HepG2 (cell line): ENCODE results near the gene ZBP1. TPM values are rescaled to one million over a fixed set of nuclear protein-coding genes. Genes with fewer than 3 reads are reported as not detected.
A peak's percentile ranks its signal among the peaks of the same experiment; 100 is the strongest.

Experiments used
- ADNP ChIP-seq: sonication (generic); formaldehyde crosslinking; IDR thresholded peaks from 2 replicates; pipeline ENCODE4 v1.4.0; 2020; ENCODE audit warnings: missing genetic modification reagents
- BORCS8-MEF2B ChIP-seq: sonication (generic); formaldehyde crosslinking; IDR thresholded peaks from 2 replicates; pipeline ENCODE4 v1.8.0; 2022; ENCODE audit warnings: mild to moderate bottlenecking, missing genetic modification reagents
- CREB1 ChIP-seq, 2 experiments: fragments of 450-650 bp in 1 of 2; IDR thresholded peaks; 2 replicates each; pipeline ENCODE4 v1.6.1; 2016 to 2017; ENCODE audit warnings: control low read depth in 1 of 2, mild to moderate bottlenecking in 1 of 2, missing compliant biosample characterization in 1 of 2, missing genetic modification characterization in 1 of 2
- CSRNP1 ChIP-seq: sonication (generic); formaldehyde crosslinking; IDR thresholded peaks from 2 replicates; pipeline ENCODE4 v1.8.1; 2023; ENCODE audit warnings: mild to moderate bottlenecking, missing genetic modification reagents
- HCFC1 ChIP-seq: fragments of 150-350 bp; IDR thresholded peaks from 2 replicates; pipeline ENCODE4 v1.6.1; 2014; ENCODE audit warnings: low read depth, low read length
- IKZF4 ChIP-seq: sonication (generic); formaldehyde crosslinking; IDR thresholded peaks from 2 replicates; pipeline ENCODE4 v1.5.1; 2020; ENCODE audit warnings: borderline replicate concordance, mild to moderate bottlenecking, low read depth, missing genetic modification reagents; ENCODE audit errors: not compliant biosample characterization
- JUN ChIP-seq: sonication (generic); formaldehyde crosslinking; IDR thresholded peaks from 2 replicates; pipeline ENCODE4 v1.4.0; 2020; ENCODE audit warnings: mild to moderate bottlenecking, missing genetic modification reagents
- KAT2B ChIP-seq: fragments of 150-350 bp; IDR thresholded peaks from 2 replicates; pipeline ENCODE4 v1.6.1; 2014; ENCODE audit warnings: low read depth, low read length, borderline replicate concordance
- KAT8 ChIP-seq: IDR thresholded peaks from 2 replicates; pipeline ENCODE4 v1.6.1; 2016; ENCODE audit warnings: missing genetic modification reagents, missing compliant biosample characterization
- KDM6A ChIP-seq: IDR thresholded peaks from 2 replicates; pipeline ENCODE4 v1.6.1; 2016; ENCODE audit warnings: low read depth
- MBNL3 ChIP-seq: fragments of 250-450 bp; sonication (Bioruptor Pico); conservative IDR thresholded peaks from 2 replicates; pipeline ENCODE4 v1.8.0; 2022; ENCODE audit warnings: mild to moderate bottlenecking, inconsistent platforms
- NFIB ChIP-seq: sonication (generic); formaldehyde crosslinking; IDR thresholded peaks from 2 replicates; pipeline ENCODE4 v1.9.0; 2021; ENCODE audit warnings: missing genetic modification reagents, mild to moderate bottlenecking, borderline replicate concordance
- NPAS2 ChIP-seq: sonication (generic); formaldehyde crosslinking; IDR thresholded peaks from 2 replicates; pipeline ENCODE4 v1.8.0; 2022; ENCODE audit warnings: mild to moderate bottlenecking, missing genetic modification reagents, borderline replicate concordance
- NR2F2 ChIP-seq: IDR thresholded peaks from 2 replicates; pipeline ENCODE4 v1.6.1; 2012; ENCODE audit warnings: low read depth, inconsistent platforms, borderline replicate concordance
- PHF5A ChIP-seq: IDR thresholded peaks from one replicate; pipeline ENCODE4 v1.6.1; 2018; ENCODE audit warnings: low read depth, missing genetic modification reagents; ENCODE audit not compliant: unreplicated experiment
- SAFB2 ChIP-seq: sonication (generic); formaldehyde crosslinking; IDR thresholded peaks from 2 replicates; pipeline ENCODE4 v1.5.1; 2020; ENCODE audit warnings: missing genetic modification reagents, low read depth, mild to moderate bottlenecking, borderline replicate concordance
- STAG1 ChIP-seq: sonication (generic); formaldehyde crosslinking; IDR thresholded peaks from 2 replicates; pipeline ENCODE4 v1.4.0; 2020; ENCODE audit warnings: missing genetic modification reagents
- YEATS2 ChIP-seq: sonication (generic); formaldehyde crosslinking; IDR thresholded peaks from 2 replicates; pipeline ENCODE4 v1.4.0; 2020; ENCODE audit warnings: missing genetic modification reagents, borderline replicate concordance
- ZFP62 ChIP-seq: sonication (generic); formaldehyde crosslinking; IDR thresholded peaks from 2 replicates; pipeline ENCODE4 v1.4.0; 2020; ENCODE audit warnings: missing genetic modification reagents
- ZFP82 ChIP-seq: sonication (generic); formaldehyde crosslinking; IDR thresholded peaks from 2 replicates; pipeline ENCODE4 v1.5.1; 2020; ENCODE audit warnings: mild to moderate bottlenecking, missing genetic modification reagents, borderline replicate concordance
- ZFX ChIP-seq: sonication (generic); formaldehyde crosslinking; IDR thresholded peaks from 2 replicates; pipeline ENCODE4 v1.4.0; 2020; ENCODE audit warnings: mild to moderate bottlenecking, low read depth, missing genetic modification reagents, moderate library complexity
- ZNF138 ChIP-seq: sonication (generic); formaldehyde crosslinking; IDR thresholded peaks from 2 replicates; pipeline ENCODE4 v1.5.0; 2020; ENCODE audit warnings: mild to moderate bottlenecking, low read depth, missing genetic modification reagents
- ZNF235 ChIP-seq: sonication (generic); formaldehyde crosslinking; IDR thresholded peaks from 2 replicates; pipeline ENCODE4 v1.8.1; 2023; ENCODE audit warnings: mild to moderate bottlenecking, missing genetic modification reagents, borderline replicate concordance
- ZNF33A ChIP-seq: sonication (generic); formaldehyde crosslinking; IDR thresholded peaks from 2 replicates; pipeline ENCODE4 v1.5.1; 2020; ENCODE audit warnings: missing genetic modification reagents, mild to moderate bottlenecking, moderate library complexity, borderline replicate concordance
- ZNF710 ChIP-seq: sonication (generic); formaldehyde crosslinking; IDR thresholded peaks from 2 replicates; pipeline ENCODE4 v1.5.0; 2020; ENCODE audit warnings: mild to moderate bottlenecking, missing genetic modification reagents, borderline replicate concordance
- ZNF879 ChIP-seq: sonication (generic); formaldehyde crosslinking; IDR thresholded peaks from 2 replicates; pipeline ENCODE4 v1.8.1; 2023; ENCODE audit warnings: missing genetic modification reagents
- polyA plus RNA-seq, 8 experiments: library from polyadenylated mRNA; depleted of rRNA in 3 of 8; stranded (reverse) in 7 of 8; unstranded in 1 of 8; fragments of >200 nt; fragmentation: Illumina TruSeq in 4 of 8; extraction: Trizol in 4 of 8; gene quantifications; 2 replicates each; pipeline versions ENCODE4 v1.2.1 to v1.2.3, GENCODE V29; 2011 to 2016; ENCODE audit warnings: low read depth in 4 of 8, missing spikeins in 1 of 8, mixed read lengths in 1 of 8; ENCODE audit not compliant: insufficient read depth in 1 of 8
- total RNA-seq, 5 experiments: library from RNA; depleted of rRNA; stranded (reverse); fragments of >200 nt; fragmentation: Illumina TruSeq; extraction: Trizol; gene quantifications; 2 replicates each; pipeline ENCODE4 v1.2.3, GENCODE V29; 2016; ENCODE audit warnings: low read depth in 1 of 5

The ZBP1 gene
- total and polyA plus RNA-seq, 2 of the 13 experiments (the other 11 are each of a cell fraction or from before 2014, with no cell fraction given): not detected

GRCh38 chr20:57592263-57593092 is 27.7 kb downstream of the ZBP1 start (continued):
- no peak for TF ChIP-seq YEATS2 (CRISPR knock-in tag)
- 0 out of 2 replicates have a peak, but pooled peaks have one; percentile 10 for TF ChIP-seq ZNF33A
- TF ChIP-seq ZFP82 (CRISPR knock-in tag): no peak; the same call in 1 of the 2 replicates
- no peak for TF ChIP-seq NPAS2 (CRISPR knock-in tag)
- TF ChIP-seq MBNL3: no peak
- TF ChIP-seq NR2F2: no peak
- no peak; the same call in 1 of the 2 replicates for TF ChIP-seq STAG1 (CRISPR knock-in tag)
- no peak for TF ChIP-seq ZFP62
- TF ChIP-seq CREB1 (IDR thresholded peaks at IDR 0.05): no peak
- TF ChIP-seq CREB1 (CRISPR knock-in tag; IDR thresholded peaks at IDR 0.05): no peak
- no peak; the same call in 1 of the 2 replicates for TF ChIP-seq ZFX (CRISPR knock-in tag)
- no peak for TF ChIP-seq PHF5A (CRISPR knock-in tag)
- peak; percentile 52 for TF ChIP-seq IKZF4 (CRISPR knock-in tag)
- TF ChIP-seq KAT2B: no peak
- TF ChIP-seq KAT8: no peak
- TF ChIP-seq NFIB: no peak
- no peak; the same call in 1 of the 2 replicates for TF ChIP-seq ZNF879 (CRISPR knock-in tag)
- no peak; the same call in 1 of the 2 replicates for TF ChIP-seq BORCS8-MEF2B (CRISPR knock-in tag)
- no peak for TF ChIP-seq ZNF138 (CRISPR knock-in tag)
- peak; percentile 37 for TF ChIP-seq KDM6A (CRISPR knock-in tag)
- TF ChIP-seq ADNP (CRISPR knock-in tag): no peak
- TF ChIP-seq HCFC1: no peak
- peak; percentile 41; the same call in 1 of the 2 replicates for TF ChIP-seq ZNF710 (CRISPR knock-in tag)
- TF ChIP-seq SAFB2 (CRISPR knock-in tag): no peak
- TF ChIP-seq ZNF235 (CRISPR knock-in tag): no peak
- TF ChIP-seq JUN (CRISPR knock-in tag): no peak
- no peak for TF ChIP-seq CSRNP1
